HepG2 (cell line): Measurements from ENCODE around the gene EZH1. TPM values are rescaled to one million over a fixed set of nuclear protein-coding genes. Genes with fewer than 3 reads are reported as not detected.

ENCODE experiments used
- CBX5 ChIP-seq: sonication (generic); formaldehyde crosslinking; IDR thresholded peaks from 2 replicates; pipeline ENCODE4 v1.4.0; 2020; ENCODE audit warnings: missing genetic modification reagents, borderline replicate concordance
- CREB1 ChIP-seq, 2 experiments: fragments of 450-650 bp in 1 of 2; IDR thresholded peaks; 2 replicates each; pipeline ENCODE4 v1.6.1; 2016 to 2017; ENCODE audit warnings: control low read depth in 1 of 2, mild to moderate bottlenecking in 1 of 2, missing compliant biosample characterization in 1 of 2, missing genetic modification characterization in 1 of 2
- EEA1 ChIP-seq: sonication (generic); formaldehyde crosslinking; IDR thresholded peaks from 2 replicates; pipeline ENCODE4 v1.5.1; 2020; ENCODE audit warnings: mild to moderate bottlenecking, missing genetic modification reagents, borderline replicate concordance
- ELF4 ChIP-seq: sonication (generic); formaldehyde crosslinking; IDR thresholded peaks from 2 replicates; pipeline ENCODE4 v1.5.0; 2020; ENCODE audit warnings: missing genetic modification reagents, mild to moderate bottlenecking, moderate library complexity, borderline replicate concordance
- ETS1 ChIP-seq: sonication (generic); formaldehyde crosslinking; IDR thresholded peaks from 2 replicates; pipeline ENCODE4 v1.4.0; 2020; ENCODE audit warnings: missing genetic modification reagents
- FOXO4 ChIP-seq: sonication (generic); formaldehyde crosslinking; conservative IDR thresholded peaks from 2 replicates; pipeline ENCODE4 v1.8.1; 2023; ENCODE audit warnings: missing genetic modification reagents
- KAT7 ChIP-seq: IDR thresholded peaks from 2 replicates; pipeline ENCODE4 v1.6.1; 2018; ENCODE audit warnings: borderline replicate concordance, missing compliant biosample characterization
- MAFF ChIP-seq: IDR thresholded peaks from 2 replicates; pipeline ENCODE4 v1.6.1; 2011; ENCODE audit warnings: low read depth, low read length, improper control_type of control experiment
- SIX4 ChIP-seq: sonication (generic); formaldehyde crosslinking; IDR thresholded peaks from 2 replicates; pipeline ENCODE4 v1.4.0; 2020; ENCODE audit warnings: missing genetic modification reagents
- TBX2 ChIP-seq: sonication (generic); formaldehyde crosslinking; IDR thresholded peaks from 2 replicates; pipeline ENCODE4 v1.5.0; 2020; ENCODE audit warnings: missing genetic modification reagents, mild to moderate bottlenecking, borderline replicate concordance
- XBP1 ChIP-seq: sonication (generic); formaldehyde crosslinking; IDR thresholded peaks from 2 replicates; pipeline ENCODE4 v1.5.0; 2020; ENCODE audit warnings: missing genetic modification reagents
- ZBTB14 ChIP-seq: sonication (generic); formaldehyde crosslinking; IDR thresholded peaks from 2 replicates; pipeline ENCODE4 v1.4.0; 2020; ENCODE audit warnings: missing genetic modification reagents
- ZFP1 ChIP-seq: IDR thresholded peaks from 2 replicates; pipeline ENCODE4 v1.6.1; 2016
- ZNF362 ChIP-seq: sonication (generic); formaldehyde crosslinking; IDR thresholded peaks from 2 replicates; pipeline ENCODE4 v1.4.0; 2020; ENCODE audit warnings: missing genetic modification reagents, mild to moderate bottlenecking, borderline replicate concordance
- ZNF614 ChIP-seq: IDR thresholded peaks from 2 replicates; pipeline ENCODE4 v1.6.1; 2018; ENCODE audit warnings: missing biosample characterization, missing genetic modification reagents, inconsistent platforms, borderline replicate concordance
- ZNF660 ChIP-seq: sonication (generic); formaldehyde crosslinking; IDR thresholded peaks from 2 replicates; pipeline ENCODE4 v1.5.1; 2020; ENCODE audit warnings: mild to moderate bottlenecking, low read depth, missing genetic modification reagents, borderline replicate concordance
- ZSCAN20 ChIP-seq: sonication (generic); formaldehyde crosslinking; IDR thresholded peaks from 2 replicates; pipeline ENCODE4 v1.4.0; 2020; ENCODE audit warnings: missing genetic modification reagents, mild to moderate bottlenecking, borderline replicate concordance
- polyA plus RNA-seq, 8 experiments: library from polyadenylated mRNA; depleted of rRNA in 3 of 8; stranded (reverse) in 7 of 8; unstranded in 1 of 8; fragments of >200 nt; fragmentation: Illumina TruSeq in 4 of 8; extraction: Trizol in 4 of 8; gene quantifications; 2 replicates each; pipeline versions ENCODE4 v1.2.1 to v1.2.3, GENCODE V29; 2011 to 2016; ENCODE audit warnings: low read depth in 4 of 8, missing spikeins in 1 of 8, mixed read lengths in 1 of 8; ENCODE audit not compliant: insufficient read depth in 1 of 8
- total RNA-seq, 5 experiments: library from RNA; depleted of rRNA; stranded (reverse); fragments of >200 nt; fragmentation: Illumina TruSeq; extraction: Trizol; gene quantifications; 2 replicates each; pipeline ENCODE4 v1.2.3, GENCODE V29; 2016; ENCODE audit warnings: low read depth in 1 of 5
- TF ChIP-seq, protein P1 (sequence below): sonication (generic); formaldehyde crosslinking; IDR thresholded peaks from 2 replicates; pipeline ENCODE4 v1.4.0; 2020; ENCODE audit warnings: mild to moderate bottlenecking, missing genetic modification reagents
- TF ChIP-seq, protein P2 (sequence below): IDR thresholded peaks from 2 replicates; pipeline ENCODE4 v1.6.1; 2012; ENCODE audit warnings: low read depth, low read length, improper control_type of control experiment

The EZH1 gene
- total and polyA plus RNA-seq, 2 of the 13 experiments (the other 11 are each of a cell fraction or from before 2014, with no cell fraction given), result 11.6 to 24.0 TPM

DNA sequence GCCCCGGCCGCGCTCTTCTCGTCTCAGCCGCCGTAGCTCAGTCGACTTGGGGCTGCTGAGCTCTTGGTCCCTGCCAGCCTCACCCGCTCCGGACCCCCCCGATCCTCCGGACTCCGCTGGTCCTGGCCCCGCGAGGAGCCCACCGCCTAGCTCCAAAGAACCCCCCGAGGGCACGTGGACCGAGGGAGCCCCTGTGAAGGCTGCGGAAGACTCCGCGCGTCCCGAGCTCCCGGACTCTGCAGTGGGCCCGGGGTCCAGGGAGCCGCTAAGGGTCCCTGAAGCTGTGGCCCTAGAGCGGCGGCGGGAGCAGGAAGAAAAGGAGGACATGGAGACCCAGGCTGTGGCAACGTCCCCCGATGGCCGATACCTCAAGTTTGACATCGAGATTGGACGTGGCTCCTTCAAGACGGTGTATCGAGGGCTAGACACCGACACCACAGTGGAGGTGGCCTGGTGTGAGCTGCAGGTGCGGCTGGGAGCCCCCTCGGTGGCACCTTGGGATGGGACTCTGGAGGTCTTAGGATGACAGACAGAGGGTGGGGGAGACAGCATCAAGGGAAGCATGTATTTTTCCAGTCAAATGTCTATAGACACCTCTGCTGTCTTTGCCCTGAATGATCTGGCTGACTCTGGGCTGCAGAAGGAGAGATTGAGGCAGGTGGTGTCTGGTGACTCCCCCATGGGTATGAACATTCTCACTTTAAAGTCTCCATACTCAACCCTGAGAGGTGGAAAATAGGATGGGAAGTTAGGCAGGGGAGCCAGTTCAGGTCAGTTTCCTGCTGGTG is 36.2 kb upstream of the EZH1 start (continued):
- peak; percentile 32; the same call in 1 of the 2 replicates for TF ChIP-seq ZNF362 (CRISPR knock-in tag)
- TF ChIP-seq, protein P1, sequence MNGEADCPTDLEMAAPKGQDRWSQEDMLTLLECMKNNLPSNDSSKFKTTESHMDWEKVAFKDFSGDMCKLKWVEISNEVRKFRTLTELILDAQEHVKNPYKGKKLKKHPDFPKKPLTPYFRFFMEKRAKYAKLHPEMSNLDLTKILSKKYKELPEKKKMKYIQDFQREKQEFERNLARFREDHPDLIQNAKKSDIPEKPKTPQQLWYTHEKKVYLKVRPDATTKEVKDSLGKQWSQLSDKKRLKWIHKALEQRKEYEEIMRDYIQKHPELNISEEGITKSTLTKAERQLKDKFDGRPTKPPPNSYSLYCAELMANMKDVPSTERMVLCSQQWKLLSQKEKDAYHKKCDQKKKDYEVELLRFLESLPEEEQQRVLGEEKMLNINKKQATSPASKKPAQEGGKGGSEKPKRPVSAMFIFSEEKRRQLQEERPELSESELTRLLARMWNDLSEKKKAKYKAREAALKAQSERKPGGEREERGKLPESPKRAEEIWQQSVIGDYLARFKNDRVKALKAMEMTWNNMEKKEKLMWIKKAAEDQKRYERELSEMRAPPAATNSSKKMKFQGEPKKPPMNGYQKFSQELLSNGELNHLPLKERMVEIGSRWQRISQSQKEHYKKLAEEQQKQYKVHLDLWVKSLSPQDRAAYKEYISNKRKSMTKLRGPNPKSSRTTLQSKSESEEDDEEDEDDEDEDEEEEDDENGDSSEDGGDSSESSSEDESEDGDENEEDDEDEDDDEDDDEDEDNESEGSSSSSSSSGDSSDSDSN (CRISPR knock-in tag), result peak; percentile 2; the same call in 1 of the 2 replicates
- TF ChIP-seq ELF4 (CRISPR knock-in tag), result no peak
- no peak for TF ChIP-seq ZNF614 (CRISPR knock-in tag)
- peak; percentile 61; the same call in 1 of the 2 replicates for TF ChIP-seq KAT7 (CRISPR knock-in tag)
- TF ChIP-seq MAFF, result no peak
- no peak for TF ChIP-seq ETS1
- TF ChIP-seq, protein P2, sequence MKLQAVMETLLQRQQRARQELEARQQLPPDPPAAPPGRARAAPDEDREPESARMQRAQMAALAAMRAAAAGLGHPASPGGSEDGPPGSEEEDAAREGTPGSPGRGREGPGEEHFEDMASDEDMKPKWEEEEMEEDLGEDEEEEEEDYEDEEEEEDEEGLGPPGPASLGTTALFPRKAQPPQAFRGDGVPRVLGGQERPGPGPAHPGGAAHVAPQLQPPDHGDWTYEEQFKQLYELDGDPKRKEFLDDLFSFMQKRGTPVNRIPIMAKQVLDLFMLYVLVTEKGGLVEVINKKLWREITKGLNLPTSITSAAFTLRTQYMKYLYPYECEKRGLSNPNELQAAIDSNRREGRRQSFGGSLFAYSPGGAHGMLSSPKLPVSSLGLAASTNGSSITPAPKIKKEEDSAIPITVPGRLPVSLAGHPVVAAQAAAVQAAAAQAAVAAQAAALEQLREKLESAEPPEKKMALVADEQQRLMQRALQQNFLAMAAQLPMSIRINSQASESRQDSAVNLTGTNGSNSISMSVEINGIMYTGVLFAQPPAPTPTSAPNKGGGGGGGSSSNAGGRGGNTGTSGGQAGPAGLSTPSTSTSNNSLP, result no peak
- no peak for TF ChIP-seq CREB1 (IDR thresholded peaks at IDR 0.05)
- TF ChIP-seq CREB1 (CRISPR knock-in tag; IDR thresholded peaks at IDR 0.05), result no peak
- TF ChIP-seq ZSCAN20 (CRISPR knock-in tag), result no peak
- no peak; the same call in 1 of the 2 replicates for TF ChIP-seq ZBTB14 (CRISPR knock-in tag)
- TF ChIP-seq TBX2 (CRISPR knock-in tag), result 0 out of 2 replicates have a peak, but pooled peaks have one; percentile 30
- no peak for TF ChIP-seq XBP1 (CRISPR knock-in tag)
- TF ChIP-seq ZNF660 (CRISPR knock-in tag), result no peak
- no peak for TF ChIP-seq ZFP1 (CRISPR knock-in tag)
- TF ChIP-seq CBX5, result no peak
- TF ChIP-seq EEA1 (CRISPR knock-in tag), result peak; percentile 80; the same call in 1 of the 2 replicates
- TF ChIP-seq SIX4 (CRISPR knock-in tag), result no peak
- TF ChIP-seq FOXO4, result no peak
